GM21423 (cell line): Measurements from ENCODE around the gene RTCA.
"Not testable (repeated sequence)": the region's sequence is repeated elsewhere in the genome, so short reads cannot be mapped to it uniquely, and the experiment has no call there.

Experiments
- ATAC-seq: cut with Tn5 transposase; IDR thresholded peaks from one replicate; pipeline ENCODE4 v1.9.1; 2021; ENCODE audit warnings: mild to moderate bottlenecking, moderate library complexity; ENCODE audit not compliant: unreplicated experiment

The RTCA gene

DNA sequence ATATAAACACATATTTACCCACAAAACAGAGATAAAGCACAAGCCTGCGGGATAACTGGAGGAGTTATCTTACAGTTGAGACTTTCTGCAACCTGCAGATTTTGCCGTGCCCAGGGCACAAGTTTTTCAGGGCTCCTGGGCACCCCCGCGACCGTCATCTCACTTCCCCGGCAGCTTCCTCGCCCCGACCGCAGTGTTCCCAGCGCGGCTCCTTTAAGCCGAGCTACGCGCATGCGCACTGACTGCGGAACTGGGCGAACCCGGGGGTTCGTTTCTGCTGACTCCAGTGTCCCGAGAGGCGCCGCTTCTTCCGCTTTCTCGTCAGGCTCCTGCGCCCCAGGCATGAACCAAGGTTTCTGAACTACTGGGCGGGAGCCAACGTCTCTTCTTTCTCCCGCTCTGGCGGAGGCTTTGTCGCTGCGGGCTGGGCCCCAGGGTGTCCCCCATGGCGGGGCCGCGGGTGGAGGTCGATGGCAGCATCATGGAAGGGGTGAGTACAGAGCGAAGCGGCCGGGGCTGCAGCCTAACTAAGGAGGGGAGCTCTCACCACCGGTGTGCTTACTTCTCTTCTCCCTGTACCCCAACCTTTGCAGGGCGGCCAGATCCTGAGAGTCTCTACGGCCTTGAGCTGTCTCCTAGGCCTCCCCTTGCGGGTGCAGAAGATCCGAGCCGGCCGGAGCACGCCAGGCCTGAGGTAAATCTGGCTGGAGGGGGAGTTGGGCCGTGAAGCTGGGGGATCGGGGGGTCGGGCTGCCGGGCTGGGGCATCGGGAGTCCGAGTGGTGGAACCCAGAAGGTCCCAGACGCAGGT lies at the start of gene RTCA:
RTCA (plus strand) TSS at position 286 of the 810 bp plus-strand sequence; CDS start at position 446, 160 bp downstream.
- peak; percentile 98 for ATAC-seq

DNA sequence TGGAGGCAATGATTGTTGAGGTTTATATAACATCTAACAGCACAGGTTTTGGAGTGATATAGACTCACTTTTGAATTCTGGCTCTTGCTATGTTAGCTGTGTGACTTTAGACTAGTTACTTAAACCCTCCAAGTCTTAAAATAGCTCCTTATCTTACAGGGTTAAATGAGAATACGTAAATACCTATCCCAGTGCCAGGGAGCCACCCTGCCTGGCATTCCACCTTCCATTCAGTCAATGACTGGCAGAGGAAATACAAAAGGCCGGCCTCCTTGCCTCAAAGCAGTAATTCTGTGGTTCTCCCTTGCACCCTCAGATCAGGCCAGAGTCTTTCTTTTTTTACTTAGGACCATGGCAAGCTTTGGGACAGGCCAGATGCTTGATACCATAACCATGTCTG lies 48.2 kb upstream of the RTCA start:
- no peak for ATAC-seq

DNA sequence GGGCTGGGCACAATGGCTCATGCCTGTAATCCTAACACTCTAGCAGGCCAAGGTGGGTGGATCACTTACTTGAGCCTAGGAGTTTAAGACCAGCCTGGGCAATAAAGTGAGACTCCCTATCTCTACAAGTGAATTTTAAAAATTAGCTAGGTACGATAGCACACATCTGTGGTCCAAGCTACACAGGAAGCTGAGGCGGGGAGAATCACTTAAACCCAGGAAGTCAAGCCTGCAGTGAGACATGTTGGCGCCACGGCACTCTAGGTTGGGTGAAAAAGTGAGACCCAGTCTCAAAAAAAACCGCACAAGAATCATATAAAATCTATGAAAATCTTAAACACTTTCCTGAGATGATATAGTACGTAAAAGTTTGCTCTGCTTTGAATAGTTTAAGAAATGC lies 46.6 kb upstream of the RTCA start:
- no peak for ATAC-seq

DNA sequence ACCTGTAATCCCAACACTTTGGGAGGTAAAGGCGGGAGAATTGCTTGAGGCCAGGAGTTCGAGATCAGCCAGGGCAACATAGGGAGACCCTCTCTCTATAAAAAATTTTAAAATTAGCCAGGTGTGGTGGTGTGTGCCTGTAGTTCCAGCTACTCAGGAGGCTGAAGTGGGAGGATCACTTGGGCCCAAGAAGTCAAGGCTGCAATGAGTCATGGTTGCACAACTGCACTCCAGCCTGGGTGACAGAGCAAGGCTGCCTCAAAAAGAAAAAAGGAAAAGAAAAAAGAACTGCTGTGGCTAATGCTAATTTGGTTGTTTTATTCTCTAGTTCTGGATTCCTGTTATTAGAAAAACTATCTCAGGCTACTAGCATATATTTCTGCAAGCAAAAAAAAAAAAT lies 46.1 kb upstream of the RTCA start:
- ATAC-seq = no peak

DNA sequence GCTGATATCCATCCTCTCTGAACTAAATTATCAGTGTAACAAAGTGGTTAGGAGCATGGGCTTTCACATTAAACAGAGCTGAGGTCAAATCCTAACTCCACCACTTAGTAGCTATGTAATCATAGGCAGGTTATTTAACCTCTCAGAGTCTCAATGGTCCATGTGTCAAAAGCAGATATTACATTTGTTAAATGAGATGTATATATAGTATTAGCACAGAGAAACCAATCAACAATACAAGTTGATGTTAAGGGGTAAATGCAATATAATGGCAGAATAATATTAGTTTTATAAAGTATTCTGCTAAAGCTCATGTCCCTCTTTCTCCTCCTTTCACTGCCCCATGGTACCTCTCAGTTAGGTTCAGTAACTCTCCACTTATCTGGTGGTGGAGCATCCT lies 43.6 kb upstream of the RTCA start:
- no peak for ATAC-seq

DNA sequence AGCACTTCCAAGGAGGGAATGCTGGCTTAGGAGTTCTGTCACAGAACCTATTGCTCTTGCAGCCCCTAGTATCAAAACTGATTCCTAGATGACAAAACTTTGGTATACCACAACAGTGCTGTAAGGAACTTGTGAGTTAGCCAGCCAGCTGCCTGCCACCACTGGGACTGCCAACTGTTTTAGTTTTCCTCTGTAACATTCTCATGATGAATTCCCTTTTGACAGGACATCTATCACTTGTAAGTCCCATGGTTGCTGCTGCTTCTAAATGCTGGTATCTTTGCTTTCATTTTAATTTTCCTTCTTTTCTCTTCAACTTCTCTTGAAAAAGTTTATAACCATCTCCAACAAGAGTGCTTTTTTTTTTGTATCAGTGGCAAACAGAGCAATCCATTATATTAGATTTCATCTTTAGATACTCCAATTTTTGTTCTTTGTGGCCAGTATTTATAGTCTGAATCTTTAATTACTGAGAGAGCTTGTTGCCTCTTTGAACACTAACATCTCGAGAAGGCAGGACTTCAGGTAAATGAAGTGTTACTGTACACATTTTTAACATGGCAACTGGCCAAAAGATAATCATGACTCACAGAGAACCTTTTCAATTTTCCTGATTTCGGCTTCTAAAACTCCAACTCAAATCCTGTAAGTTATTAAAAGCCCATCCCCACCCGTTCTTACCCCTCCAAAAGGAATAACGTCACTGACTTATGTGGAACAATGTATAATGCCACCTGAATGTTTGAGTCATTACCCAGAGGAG lies 36.2 kb upstream of the RTCA start:
- ATAC-seq = no peak

DNA sequence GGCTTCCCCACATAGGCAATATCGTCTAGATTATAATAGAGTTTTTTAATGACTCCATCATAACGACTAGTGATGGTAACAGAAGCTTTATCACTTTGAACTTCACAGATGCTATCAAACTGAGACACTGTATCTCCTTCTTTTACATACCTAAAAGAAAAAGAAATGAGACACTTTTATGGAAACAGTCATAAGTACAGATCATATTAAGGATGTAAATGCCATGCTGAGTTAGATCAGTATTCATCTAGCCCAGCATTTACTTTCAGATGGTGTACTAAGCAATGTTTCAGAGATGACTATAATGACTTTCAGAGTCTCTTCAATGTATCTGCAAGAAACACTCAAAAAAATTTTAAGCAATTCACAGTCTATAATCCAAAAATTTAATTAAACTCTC lies 35.3 kb upstream of the RTCA start:
- ATAC-seq = no peak

DNA sequence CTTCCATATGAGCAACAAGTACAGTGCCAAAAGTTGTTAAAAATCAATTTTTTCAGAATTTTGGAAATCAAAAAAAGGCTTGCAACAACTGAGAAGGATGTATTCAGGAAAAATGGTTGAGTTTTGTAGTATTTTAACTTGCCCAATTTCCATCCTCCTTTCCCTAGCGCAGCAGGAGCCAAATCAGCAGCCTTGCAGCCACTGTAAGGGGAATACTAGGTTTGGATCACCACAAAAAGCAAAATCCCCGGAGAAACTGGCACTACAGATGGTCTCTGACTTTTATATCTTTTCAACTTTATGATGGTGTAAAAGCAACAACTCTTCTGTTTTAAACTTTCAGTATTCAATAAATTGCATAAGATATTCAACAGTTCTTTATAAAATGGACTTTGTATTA lies 34.3 kb upstream of the RTCA start:
- no peak for ATAC-seq

DNA sequence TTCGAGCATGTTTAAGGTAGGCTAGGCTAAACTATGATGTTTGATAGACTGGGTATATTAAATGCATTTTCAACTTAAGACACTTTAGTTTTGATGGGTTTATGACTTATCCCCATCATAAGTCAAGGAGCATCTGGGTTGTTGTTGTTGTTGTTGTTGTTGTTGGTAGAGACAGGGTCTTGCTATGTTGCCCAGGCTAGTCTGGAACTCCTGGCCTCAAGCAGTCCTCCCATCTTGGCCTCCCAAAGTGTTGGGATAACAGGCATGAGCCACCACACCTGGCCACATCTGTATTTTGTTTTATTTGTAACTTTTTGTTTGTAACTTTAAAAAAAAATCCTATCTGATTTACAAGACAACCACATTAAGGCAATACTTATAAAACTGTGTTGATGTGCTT lies 33.9 kb upstream of the RTCA start:
- ATAC-seq = no peak

DNA sequence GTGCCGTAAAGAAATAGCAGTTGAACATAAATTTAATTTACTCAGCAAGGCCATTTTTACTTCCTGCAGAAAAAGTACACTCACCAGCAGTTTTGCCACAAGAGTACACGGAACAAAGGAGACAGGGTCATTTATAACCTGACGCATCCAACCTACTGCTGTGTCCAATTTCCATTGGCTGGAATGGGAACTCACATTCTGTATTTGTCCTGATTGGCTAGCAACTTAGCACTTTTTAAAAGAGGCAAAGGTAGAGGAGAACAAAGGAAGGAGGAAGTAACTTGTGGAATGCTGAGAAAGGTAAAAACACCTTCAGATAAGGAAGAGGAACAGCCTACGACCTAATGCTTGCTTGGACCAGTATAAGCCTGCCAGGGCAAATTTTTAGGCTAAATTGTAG lies 32.5 kb upstream of the RTCA start:
- not testable (repeated sequence) for ATAC-seq

DNA sequence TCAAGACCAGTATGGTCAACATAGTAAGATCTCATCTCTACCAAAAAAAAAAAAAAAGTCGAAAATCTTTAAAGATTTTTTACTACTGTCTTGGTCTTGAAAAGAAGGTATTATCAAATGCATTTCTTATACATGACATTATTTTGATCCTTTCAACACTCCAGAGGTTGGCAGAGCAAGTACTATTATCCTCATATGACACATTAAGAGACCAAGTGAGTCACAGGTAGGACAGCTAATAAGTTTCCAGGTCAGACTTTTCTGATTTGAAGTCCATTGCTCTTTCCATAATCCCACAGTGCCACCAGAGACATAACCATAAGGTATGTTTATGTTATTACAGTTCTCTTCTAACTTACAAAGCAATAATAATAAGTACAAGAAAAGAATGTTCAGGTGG lies 31.6 kb upstream of the RTCA start:
- no peak for ATAC-seq

DNA sequence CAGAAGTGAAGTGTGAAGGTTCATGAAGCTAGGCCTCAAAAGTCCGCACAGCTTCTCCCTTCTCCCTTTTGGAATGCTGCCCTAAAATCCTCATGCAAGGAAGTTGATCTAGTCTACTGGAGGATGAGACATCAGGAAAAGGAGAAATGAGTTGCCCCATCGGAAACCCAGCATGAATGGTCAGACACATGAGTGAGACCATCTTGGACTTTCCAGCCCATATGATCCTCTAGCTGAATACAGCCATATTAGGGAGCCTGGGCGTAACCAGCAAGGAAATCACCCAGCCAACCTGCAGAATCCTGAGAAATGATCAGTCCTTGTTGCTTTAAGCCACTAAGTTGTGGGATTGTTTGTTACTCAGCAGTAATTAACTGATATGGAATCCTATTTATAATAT lies 28.9 kb upstream of the RTCA start:
- no peak for ATAC-seq

DNA sequence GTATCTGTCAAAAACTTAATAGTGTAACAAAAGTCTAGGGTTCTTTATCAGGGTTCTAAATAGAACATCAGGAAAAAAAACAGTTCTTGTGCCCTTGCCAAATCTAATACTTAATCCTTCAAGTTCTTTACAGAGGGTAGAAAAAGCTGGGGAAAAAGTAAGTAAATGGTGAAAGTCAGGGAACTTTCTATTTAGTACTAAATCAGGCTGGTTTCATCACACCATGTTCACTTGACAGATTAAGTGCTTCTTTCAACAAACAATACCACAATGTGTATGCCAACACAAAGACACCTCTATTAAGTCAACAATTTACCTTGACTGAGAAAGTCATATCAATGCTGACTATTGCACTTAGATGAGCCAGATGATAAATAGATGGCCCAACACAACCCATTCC lies 26.1 kb upstream of the RTCA start:
- no peak for ATAC-seq

DNA sequence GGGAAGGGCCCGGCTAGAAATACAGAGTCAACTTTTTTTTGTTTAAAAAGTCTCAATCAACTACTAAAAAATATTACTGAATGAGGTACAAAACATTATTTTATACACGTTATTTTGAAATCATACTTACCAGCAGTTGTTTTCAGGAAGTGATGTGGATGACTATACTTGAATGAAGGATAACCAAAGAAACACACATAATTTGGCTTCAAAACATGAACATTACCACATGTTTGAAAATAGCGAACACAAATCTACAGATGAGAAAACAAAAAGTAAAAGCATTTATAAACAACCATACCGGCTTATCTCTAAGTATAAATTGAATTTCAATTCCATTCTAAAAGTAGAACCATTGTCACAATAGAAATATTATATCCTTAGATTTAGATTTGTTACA lies 25.4 kb upstream of the RTCA start:
- ATAC-seq = no peak

DNA sequence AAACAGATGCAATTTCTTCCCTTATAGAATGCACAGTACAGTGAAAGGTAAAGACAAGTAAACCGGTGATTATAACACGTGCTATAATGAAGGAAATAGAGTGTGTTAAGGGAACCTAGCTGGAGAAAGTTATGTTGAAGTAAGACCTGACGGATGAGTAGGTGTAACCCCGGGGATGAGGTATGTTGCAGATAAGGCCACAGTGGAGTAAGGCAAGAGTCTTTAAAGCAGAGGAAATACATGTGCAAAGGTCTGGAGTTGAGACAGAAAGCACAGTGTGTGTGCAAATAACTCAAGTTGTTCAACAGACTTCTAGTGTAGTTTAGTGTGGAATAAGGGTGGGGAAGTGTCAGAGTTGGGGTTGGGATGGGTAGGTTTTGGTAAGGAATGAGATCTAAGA lies 19.3 kb upstream of the RTCA start:
- no peak for ATAC-seq

DNA sequence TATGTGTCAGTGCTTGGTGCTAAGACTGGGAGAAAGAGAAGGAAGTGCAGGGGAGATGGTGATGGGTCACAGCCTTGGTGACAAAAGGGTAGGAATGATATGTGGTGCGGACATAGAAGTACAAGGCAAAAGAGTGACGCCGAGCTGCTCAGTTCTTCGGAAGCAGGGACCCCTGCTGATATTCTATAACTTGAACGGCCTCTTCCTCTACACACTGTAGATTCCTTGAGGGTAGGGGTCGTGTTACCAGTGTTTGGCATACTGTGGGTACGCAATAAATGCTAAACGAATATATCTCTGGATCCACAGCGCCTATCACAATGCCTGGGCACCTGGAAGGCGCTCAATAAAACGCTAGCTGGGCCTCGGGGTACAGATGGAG lies 16.9 kb upstream of the RTCA start:
- no peak for ATAC-seq

DNA sequence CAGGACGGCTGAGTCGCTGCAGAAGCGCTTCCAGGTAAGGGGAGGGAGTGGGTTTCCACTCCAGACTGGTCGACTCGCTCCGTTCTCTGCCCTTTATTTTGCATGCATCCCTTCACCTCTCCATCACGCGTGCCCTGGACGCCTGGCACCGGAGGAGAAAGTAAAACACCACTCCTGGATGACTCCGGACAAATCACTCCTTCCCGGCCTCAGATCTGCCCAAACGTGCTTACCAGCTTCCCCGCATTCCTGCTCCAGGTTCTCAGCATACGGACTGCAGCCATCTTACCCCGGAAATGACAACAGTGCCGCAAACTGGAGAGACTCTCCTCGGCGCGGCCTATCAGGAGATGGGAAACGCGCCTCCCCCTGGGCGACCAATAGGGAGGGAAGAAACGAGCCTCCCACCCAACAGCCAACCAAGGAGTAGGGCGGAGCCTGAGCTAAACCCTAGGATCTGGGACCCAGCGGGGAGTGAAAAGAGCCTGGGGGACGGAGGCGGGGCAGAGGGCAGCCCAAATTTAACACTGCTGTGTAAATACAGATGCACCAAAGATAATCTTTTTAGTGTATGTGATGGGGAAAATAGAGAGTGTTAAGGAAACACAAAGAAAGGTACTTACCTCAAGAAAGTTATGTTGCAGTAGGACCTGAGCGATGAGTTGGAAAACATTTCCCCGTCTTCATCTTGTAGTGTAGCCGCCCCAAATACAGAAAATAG lies 16.3 kb upstream of the RTCA start, which contains the start of gene DBT:
DBT (minus strand) TSS at position 298 of the 721 bp plus-strand sequence; CDS start at position 284, 14 bp downstream.
- ATAC-seq = peak; percentile 100

DNA sequence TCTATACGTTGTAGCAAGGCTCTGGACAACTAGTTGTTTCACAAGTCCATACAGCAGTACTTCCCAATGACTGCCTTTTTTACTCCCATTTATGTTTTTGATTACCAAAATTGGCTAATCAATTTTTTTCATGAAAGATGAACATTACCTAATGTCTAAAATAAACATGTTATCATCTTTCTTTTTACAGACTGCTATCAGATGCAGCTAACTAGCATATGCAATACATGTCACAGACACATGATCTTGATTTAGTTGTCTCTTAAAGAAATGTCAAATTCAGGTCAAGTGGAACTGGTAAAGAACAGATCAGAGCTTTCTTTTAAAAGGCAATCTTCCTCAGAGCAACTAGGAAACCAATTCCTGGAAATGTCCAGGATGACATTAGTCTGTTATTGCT lies 15.8 kb upstream of the RTCA start:
- ATAC-seq = no peak

DNA sequence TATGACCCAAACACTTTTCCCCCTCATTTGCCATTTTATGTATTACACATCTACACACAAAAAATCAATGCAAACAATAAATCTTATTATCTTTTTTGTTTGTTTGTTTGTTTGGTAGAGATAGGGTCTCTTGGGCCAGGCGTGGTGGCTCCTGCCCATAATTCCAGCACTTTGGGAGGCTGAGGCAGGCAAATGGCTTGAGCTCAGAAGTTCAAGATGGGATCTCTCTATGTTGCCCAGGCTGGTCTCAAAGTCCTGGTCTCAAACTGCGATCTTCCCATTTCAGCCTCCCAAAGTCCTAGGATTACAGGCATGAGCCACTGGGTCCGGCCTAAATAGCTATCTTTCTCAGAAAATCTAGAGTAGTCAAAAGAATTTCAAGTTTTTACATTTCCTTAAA lies 15.2 kb upstream of the RTCA start:
- ATAC-seq = no peak

DNA sequence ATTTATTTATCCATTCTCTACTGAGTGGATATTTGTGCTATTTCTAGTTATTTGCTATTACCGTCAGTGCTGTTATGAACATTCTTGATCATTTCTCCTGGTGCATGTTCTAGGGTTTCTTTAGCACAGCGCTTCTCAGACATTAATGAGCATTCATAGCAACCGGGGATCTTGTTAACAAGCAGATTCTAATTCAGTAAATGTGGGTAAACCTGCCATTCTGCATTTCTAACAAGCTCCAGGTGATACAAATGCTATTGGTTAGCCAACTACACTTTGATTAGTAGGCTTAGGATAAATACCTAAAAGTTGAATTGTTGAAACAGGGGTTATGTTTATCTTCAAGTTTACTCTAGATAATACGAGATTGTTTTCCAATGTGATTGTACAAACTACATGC lies 13.1 kb upstream of the RTCA start:
- no peak for ATAC-seq

DNA sequence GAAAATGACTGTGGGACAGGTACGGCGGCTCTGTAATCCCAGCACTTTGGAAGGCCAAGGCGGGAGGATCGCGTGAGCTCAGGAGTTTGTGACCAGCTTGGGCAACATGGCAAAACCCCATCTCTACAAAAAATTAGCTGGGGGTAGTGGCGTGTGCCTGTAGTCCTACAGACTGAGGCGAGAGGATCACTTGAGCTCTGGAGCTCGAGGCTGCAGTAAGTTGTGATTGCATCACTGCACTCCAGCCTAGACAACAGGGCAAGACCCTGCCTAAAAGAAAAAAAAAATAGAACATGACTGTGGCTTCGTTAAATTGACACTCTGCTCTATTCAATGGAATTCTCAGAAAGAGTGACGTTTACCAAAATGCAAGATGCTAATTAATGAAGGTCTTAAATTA lies 12.5 kb upstream of the RTCA start:
- no peak for ATAC-seq

DNA sequence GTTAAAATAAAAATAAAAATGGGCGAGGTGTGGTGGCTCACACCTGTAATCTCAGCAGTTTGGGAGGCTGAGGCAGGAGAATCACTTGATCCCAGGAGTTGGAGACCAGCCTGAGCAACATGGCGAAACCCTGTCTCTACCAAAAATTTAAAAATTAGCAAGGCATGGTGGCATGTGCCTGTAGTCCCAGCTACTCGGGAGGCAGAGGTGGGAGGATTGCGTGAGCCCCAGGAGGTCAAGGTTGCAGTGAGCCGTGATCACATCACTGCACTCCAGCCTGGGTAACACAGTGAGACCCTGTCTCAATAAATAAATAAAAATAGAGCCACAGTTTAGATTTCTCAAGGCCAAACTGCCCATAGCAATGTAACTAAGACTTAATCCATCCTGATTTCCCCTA lies 9.7 kb upstream of the RTCA start:
- not testable (repeated sequence) for ATAC-seq
